HG02973 (cell line): Measurements from ENCODE around the gene XIAP.
"Not testable (repeated sequence)": the region's sequence is repeated elsewhere in the genome, so short reads cannot be mapped to it uniquely, and the experiment has no call there.

Experiments
- ATAC-seq: cut with Tn5 transposase; IDR thresholded peaks from one replicate; pipeline ENCODE4 v1.9.1; 2021; ENCODE audit warnings: moderate library complexity; ENCODE audit not compliant: unreplicated experiment

The XIAP gene

DNA sequence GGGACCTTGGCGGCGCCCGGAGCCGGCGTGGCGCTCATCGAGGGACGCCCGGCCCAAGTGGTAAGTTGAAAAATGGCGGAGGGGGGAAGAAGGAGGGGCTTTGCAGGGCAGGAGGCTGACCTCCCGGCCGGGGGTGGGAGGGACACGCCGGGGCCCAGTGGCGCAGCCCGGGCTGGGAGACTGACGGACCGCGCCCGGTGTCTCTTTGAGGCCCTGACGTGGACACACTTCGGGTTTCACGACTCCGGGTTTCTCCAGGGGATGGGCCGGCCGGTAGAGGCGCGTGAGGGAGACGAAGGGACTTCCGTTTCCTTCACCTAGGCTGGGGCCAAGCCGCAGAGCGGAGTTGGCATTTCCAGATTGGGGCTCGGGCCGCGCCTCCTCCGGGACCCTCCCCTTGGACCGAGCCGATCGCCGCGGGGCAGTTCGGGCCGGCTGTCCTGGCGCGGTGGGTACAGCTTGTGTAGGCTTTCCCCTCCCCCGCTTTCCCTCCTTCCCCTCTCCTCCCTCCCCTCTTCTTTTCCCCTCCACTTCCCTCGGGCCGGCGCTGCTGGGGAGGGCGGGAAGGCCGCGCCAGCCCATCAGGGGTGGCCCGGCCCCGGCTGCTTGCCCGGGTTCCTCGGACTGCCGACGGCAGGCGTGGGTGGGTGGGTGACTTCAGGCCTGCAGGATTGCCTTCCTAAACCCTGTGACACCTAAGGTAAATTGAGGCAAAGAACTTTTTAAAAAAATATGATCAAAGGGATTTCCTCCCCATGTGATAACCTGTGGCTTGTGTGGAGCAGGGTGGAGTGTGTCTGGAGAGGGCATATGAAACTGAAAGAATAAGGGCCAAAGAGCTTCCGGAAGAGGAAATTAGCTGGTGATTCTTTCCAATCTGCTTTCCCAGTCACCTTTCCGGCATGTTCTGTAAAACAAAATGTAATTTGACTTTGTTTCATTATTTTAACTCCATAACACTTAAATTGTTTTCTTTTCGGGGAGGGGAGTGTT lies at the start of gene XIAP:
TSS of gene XIAP (plus strand) at position 208 of the 993 bp plus-strand sequence. CDS start 25,610 bp downstream, outside the sequence.
- ATAC-seq = peak; percentile 80

DNA sequence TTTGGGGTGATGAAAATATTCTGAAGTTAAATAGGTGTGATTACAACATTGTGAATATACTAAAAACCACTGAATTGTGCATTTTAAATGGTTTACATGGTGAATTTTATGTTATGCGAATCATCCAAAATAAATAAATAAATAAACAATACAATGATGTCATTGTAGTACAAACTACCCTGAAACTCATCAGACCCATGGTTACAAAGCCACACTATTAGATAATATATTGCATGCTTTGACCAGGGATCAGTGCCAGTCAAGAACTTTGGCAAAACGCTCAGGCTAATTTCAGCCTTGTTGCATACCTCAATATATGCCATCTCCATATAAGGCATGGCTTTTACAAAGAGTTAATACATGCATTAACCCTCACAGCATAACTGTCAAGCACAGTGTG lies 45.5 kb upstream of the XIAP start:
- ATAC-seq = no peak

DNA sequence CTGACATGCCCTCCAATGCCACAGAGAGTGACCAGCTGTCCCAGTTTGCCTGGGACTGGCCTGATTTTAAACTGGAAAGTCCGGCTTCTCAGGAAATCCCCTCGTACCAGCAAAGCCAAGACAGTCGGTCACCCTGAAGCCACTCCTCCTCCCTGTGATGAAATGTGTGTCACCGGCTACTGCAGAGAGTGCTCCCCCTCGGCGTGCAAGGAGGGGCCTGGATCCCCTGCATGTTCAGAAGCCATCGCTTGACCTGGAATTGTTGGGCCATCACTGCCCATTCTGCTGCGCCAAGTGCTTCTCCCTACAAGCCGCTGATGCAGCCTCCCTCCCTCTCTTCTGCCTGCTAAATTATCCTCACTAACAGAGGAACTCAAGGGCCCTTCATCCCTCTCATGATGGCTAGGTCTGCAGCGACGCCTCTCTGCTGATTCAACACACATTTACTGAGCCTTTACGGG lies 44.9 kb upstream of the XIAP start:
- not testable (repeated sequence) for ATAC-seq

DNA sequence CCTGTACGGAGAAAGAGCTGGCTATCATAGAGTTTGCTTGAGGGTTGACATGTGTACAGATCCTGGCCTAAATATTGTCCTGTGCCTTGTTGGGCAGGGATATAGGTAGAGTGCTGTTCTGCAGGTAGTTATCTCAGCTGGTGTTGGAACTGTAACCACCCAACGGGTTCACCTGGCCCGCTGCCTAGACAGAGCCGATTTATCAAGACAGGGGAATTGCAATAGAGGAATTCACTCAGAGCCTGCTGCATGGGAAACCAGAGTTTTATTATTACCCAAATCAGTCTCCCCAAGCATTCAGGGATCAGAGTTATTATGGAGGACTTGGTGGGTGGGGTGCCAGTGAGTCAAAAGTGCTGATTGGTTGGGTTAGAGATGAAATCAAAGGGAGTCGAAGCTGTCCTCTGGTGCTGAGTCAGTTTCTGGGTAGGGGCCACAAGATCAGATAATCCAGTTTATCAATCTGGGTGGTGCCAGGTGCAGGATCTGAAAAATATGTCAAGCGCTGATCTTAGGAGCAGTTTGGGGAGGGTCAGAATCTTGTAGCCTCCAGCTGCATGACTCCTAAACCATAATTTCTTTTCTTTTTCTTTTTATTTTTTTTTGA lies 42.5 kb upstream of the XIAP start:
- no peak for ATAC-seq

DNA sequence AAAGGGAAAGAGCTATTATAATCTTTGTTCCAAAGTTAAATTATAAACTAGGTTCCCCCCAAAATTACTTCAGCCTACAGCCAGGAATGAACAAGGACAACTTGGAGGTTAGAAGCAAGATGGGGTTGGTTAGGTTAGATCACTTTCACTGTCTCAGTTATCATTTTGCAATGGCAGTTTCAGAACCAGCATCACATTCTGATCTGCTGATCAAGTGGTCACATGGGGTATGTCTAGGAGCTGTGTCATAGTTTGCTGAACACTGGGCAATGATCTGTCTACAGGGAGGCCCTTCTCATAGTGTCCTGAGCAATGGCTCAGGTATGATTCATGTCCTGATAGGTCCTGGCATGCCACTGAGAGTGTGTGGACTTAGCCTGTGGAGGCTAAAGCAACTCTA lies 41.6 kb upstream of the XIAP start:
- ATAC-seq = no peak

DNA sequence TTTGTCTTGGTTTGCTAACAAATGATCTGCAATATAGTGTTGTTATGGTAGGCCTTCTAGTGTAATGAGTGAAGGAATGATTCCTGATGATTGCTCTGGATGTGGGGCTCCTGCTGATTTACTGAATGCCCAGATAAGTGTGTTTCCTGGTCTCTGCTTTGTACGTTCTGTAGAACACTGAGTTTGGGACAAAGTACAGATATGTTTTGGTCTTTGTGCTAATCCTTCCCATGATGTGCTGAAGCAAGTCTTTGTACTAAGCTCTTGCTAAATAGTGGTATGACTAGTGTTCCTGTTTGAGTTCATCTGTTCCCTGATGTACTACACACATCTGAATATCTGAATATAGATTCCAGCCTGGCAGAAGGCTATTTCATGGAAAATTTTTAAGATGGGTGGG lies 36.9 kb upstream of the XIAP start:
- no peak for ATAC-seq

DNA sequence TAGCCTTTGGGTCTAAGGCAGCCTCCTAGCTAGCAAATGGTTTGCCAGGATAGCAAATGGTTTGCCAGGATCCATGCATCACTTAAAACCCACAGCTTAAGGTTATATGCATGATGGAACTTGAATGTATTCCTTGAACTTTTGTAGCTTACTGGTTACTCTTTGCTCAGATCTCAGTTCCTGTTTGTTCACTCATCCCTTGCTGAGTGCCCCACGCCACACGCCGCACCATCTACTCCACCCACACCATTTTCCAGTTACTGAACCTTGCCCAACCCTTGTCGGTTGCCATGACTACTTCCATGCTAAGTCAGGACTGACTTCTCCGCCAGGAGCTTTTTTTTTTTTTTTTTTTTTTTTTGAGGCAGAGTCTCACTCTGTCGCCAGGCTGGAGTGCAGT lies 29.5 kb upstream of the XIAP start:
- peak; percentile 83 for ATAC-seq

DNA sequence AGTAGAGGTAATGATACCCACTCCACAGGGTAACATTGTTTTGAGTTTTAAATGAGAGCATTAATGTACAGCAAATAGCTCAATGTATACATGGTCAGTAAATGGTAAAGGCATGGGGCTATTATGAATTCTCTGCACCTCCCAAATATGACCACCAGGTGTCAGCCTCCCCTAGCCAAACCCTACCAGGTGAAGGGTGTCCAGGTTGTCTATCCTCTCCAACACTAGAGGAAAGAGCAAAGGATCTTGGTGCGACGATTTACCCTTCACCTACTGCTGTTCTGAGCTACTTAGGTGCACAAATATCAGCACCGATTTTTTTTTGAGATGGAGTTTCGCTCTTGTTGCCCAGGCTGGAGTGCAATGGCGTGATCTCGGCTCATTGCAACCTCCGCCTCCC lies 26.5 kb upstream of the XIAP start:
- ATAC-seq = peak; percentile 56

DNA sequence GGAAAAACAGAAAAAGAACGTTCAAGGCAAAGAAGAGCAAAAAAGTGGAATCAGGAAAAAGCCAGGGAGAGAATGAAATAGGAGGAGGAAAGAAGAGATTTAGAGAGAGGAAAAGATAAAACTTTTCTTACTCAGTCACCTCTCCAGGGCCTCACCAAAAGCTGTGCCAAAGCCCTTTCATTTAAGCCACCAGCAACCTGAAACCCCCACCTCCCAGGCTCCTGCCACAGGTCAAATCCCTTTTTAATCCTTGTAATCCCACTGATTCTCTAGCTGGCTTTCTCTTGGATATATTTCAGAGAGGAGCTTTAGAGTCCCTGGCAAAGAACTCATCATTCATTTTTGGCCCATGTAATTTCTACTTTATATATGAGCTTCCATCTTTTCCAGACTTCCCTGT lies 25.7 kb upstream of the XIAP start:
- ATAC-seq = no peak

DNA sequence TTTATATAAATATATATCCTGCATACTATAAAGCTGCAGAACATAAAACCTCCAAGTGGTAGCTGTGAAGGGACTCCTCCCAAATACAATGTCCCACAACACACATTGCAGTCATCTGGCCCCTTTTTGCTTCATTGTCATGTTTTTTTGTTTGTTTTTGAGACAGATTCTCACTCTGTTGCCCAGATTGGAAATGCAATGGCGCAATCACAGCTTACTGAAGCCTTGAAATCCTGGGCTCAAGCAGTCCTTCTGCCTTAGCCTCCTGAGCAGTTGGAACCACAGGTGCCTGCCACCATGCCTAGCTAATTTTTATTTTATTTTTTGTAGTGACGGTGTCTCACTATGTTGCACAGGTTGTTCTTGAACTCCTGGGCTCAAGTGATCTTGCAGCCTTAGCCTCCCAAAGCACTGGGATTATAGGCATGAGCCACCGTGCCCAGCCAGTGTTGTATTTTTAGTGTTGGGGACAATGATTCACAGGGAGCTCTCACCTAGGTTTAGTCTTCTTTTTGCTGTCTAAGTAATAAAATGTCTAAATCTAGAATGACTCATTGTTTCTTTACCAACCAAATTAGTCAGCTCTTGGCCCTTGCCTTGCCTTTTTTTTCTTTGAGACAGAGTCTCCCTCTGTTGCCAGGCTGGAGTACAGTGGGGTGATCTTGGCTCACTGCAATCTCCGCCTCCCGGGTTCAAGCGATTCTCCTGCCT lies 24.0 kb upstream of the XIAP start:
- no peak for ATAC-seq

DNA sequence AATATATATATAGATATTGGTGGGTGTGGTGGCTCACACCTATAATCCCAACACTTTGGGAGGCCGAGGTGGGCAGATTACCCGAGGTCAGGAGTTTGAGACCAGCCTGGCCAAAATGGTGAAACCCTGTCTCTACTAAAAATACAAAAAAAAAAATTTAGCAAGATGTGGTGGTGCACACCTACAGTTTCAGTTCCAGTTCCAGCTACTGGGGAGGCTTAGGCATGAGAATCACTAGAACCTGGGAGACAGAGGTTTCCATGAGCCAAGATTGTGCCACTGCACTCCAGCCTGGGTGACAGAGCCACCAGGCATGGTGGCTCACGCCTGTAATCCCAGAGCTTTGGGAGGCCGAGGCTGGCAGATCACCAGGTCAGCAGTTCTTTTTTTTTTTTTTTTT lies 14.7 kb upstream of the XIAP start:
- not testable (repeated sequence) for ATAC-seq

DNA sequence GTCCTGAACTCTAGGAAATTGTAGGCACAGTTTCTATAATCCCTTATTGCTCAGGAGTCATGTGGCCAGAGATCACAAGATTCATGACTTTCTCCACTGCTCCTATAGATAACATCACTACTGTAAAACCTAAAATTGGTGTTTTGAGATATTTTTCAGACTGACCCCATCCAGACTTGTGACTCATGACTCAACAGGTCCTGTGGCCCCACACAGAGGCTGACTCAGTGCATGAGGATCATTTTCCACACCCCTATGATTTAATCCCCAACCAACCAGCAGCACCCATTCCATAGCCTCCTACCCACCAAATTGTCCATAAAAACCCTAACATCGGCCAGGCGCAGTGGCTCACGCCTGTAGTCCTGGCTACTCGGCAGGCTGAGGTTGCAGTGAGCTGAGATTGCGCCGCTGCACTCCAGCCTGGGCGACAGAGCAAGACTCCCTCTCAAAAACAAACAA lies 13.2 kb upstream of the XIAP start:
- ATAC-seq = no peak

DNA sequence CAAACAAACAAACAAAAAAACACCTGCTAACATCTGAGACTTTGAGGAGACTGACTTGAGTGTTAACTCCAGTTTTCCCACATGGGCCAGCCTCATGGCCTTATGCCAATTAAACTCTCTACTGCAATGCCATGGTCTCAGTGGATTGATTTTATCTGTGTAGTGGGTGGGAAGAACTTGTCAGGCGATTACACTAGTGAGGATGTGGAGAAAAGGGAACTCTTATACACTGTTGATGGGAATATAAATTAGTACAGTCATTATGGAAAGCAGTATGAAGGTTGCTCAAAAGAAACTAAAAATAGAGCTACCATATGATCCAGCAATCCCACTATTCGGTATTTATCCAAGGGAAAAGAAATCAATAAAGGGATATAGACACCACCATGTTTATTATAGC lies 12.8 kb upstream of the XIAP start:
- no peak for ATAC-seq

DNA sequence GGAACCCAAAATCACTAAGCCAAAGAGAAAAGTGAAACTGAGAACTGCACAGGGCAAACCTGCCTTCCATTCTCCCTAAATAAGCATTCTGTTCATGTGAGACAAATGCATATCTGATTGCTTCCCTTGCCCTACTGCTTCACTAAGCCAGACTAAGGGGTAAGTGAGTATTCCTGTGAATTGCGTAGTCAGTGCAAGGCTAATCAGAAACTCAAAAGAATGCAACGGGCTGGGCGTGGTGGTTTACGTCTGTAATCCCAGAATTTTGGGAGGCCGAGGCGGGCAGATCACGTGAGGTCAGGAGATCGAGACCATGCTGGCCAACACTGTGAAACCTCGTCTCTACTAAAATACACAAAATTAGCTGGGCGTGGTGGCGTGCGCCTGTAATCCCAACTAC lies 10.8 kb upstream of the XIAP start:
- ATAC-seq = no peak

DNA sequence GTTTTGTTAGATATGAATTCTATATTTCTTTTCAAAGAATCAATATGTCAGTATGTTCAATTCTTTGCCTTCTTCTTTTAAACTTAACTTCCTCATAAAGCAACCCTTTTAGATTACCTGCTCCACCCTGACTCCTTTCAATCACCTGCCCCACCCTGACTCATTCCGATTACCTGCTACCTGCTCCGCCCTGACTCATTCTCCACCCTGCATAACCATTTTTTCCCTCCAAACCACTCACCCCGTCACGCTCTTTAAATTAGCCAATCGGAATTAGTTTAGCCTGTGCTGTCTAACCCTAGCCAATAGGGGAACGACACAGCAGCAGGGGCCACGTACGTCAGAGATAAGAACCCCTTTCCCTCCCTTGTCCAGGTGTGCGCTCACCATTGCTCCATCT lies 9.9 kb upstream of the XIAP start:
- not testable (repeated sequence) for ATAC-seq

DNA sequence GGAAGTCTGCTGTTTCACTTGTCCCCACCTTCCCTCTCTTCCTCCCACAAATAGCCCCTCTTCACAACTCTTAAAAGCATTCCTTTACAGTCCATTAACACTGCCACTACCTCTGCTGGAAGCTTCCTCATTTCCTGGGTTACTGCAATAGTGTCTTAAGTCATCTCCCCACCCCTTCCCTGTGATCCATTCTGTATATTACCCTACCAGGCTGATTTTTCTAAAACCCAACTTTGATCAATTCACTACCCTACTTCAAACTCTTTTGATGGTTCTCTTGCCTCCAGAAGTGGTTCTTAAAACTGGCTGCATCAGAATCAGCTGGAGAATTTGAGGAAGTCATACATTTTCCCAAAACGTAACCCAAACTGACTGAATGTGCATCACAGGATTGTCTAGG lies 8.8 kb upstream of the XIAP start:
- ATAC-seq = no peak

DNA sequence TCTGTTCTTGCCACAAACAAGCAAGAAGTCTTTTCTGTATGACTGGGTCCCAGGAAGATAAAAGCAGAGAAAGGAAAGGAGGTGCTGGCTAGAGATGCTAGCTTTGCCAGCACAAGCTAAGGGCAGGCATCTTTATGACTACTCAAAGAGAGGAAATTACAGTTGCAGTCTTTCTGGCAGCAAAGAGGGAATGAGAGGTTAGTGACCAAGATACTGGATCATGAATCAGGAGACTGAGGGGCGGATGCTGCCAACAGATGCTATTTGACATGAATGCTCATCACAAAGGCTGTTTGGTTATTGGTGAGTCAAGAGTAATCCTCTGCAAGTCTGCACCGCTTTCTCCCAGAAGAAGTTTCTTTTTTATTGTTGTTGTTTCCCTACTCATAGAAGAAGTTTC lies 5.5 kb upstream of the XIAP start:
- ATAC-seq = no peak

DNA sequence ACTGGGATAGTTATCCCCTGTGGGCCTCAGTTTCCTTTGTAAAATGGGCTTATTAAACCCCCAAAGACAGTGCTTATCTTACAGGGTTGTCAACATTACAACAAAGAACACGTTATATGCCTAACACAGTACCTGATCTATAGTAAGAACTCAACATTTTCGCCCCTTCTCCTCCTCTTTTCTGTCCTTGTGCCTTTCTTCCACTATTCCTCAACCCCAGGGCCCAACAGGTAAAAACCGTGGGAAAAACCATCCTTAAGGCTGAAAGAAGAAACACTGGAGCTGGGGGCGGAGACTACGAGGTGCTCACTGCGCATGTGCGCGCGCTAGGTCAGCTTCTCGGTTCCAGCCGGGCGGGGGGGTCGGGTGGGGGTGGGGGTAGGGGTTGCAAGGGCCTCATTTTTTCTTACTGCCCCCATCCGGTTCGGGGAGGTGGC lies 426 bp upstream of the XIAP start:
- peak; percentile 1 for ATAC-seq

DNA sequence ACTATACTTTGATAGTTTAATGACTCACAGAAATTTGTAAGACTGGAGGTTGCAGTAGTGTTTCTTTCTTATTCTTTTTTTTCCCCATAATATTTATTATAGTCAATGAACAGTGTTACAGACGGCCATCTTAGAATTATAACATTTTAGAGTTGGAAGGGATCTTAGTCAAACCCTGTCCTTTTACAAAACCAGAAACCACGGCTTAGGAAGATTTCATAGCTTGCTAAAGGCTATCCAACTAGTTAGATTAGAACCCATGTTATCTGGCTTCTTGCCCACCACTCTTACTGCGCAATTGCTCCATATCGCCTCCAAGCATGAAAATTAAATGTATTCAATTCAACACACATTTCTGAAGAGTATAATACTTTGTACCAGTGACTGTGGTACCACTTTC lies 1.1 kb downstream of the XIAP start:
- ATAC-seq = no peak

DNA sequence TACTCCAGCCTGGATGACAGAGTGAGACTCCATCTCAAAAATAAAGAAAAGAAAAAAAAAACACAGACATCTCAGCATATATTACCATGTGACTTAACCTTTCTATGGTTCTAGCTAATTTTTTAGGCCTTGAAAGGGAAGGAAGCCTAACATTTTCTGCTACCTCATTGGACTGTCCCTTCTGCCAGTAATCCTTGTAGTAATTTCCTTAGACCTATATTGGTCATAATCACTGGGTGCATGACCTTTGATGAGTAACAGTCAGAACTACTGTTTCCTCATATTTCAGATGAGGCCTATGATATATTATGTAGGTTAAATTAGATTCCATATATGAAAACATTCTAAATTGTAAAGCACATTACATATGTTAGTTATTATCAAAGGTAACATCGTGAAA lies 9.6 kb downstream of the XIAP start:
- peak; percentile 66 for ATAC-seq

DNA sequence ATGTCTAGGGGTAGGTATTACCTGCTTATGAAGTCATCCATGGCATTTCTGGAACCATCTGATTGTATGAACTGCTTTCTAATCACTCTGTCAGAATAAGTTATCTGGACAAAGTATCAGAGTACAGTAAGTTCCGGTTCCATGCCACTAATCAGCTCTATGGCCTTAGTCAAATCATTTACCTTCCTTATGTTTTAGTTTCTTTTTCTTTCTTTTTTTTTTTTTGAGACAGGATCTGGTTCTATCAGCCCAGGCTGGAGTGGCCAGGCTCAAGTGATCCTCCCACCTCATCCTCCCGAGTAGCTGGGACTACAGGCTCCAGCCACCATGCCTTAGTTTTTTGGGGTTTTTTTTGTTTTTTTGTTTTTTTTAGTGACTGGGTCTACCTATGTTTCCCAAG lies 11.5 kb downstream of the XIAP start:
- peak; percentile 64 for ATAC-seq
